DND-41 (cell line): ENCODE measurements around the gene LCN1.

ENCODE experiments used
- CTCF ChIP-seq: IDR thresholded peaks from 2 replicates; pipeline ENCODE4 v1.5.1; 2012; ENCODE audit warnings: borderline replicate concordance, low read length, moderate library complexity, mild to moderate bottlenecking; ENCODE audit not compliant: poor library complexity, severe bottlenecking; ENCODE audit errors: extremely low read depth
- EZH2 ChIP-seq: IDR thresholded peaks from 3 replicates; pipeline ENCODE4 v1.6.1; 2012; ENCODE audit warnings: borderline replicate concordance, low read depth, mild to moderate bottlenecking, moderate library complexity, low read length, inconsistent platforms; ENCODE audit not compliant: severe bottlenecking

GRCh38 chr9:135573124-135573523, 51.9 kb downstream of the LCN1 start:
- TF ChIP-seq CTCF, result no peak
- TF ChIP-seq EZH2, result no peak
